Glomerular visceral epithelial cell (primary cell): ENCODE results near the gene ICA1L.

Source experiments
- DNase-seq: peaks from one replicate; pipeline ENCODE4 v3.0.0-alpha.2; 2016; ENCODE audit errors: extremely low spot score

Gene ICA1L

DNA sequence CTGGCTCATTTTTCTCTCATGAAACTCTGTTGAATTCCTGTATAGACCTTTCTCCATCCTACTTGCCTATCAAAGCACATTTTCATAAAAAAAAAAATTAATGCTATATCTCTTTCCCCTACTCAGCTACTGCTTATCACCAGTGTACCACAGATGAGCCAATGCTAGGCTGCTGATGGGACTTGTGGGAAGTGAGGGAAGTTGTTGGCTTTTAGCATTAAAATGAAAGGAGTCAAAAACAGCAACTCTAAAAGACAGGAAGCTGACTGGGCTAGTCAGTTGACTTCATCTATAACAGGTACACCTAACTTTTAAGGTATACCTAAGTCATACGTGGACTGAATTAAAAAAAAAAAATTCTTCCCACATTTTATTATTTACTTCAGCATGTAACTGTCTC, 134.7 kb downstream of the ICA1L start:
- DNase-seq, result no peak

- no peak for DNase-seq
Measured at GRCh38 chr2:202726070-202726469, 145.5 kb downstream of the ICA1L start.

GRCh38 chr2:202723746-202724145, 147.8 kb downstream of the ICA1L start:
- no peak for DNase-seq
